AG09309 (cell line): Measurements from ENCODE around the gene RERE.

ENCODE experiments used
- DNase-seq: peaks from one replicate; pipeline ENCODE4 v3.0.0-alpha.2; 2010; ENCODE audit warnings: low read depth
- H3K4me3 ChIP-seq: 2 replicates; pipeline ENCODE4 v1.5.1; 2011; ENCODE audit warnings: mild to moderate bottlenecking, low read depth, low read length, moderate library complexity; ENCODE audit not compliant: control insufficient read depth
- CTCF ChIP-seq: IDR thresholded peaks from 2 replicates; pipeline ENCODE4 v1.5.1; 2011; ENCODE audit warnings: mild to moderate bottlenecking, low read depth, low read length, inconsistent platforms; ENCODE audit not compliant: insufficient read depth, control insufficient read depth; ENCODE audit errors: missing control alignments

RERE gene

GRCh38 chr1:8493916-8494540 is 323.4 kb downstream of the RERE start:
- no peak overlapping the region for H3K4me3 ChIP-seq
- TF ChIP-seq CTCF: no peak
- no peak for DNase-seq

GRCh38 chr1:8487249-8487648 is 330.2 kb downstream of the RERE start:
- H3K4me3 ChIP-seq: no peak overlapping the region
- no peak for DNase-seq
- TF ChIP-seq CTCF: no peak

- DNase-seq: no peak
- no peak for TF ChIP-seq CTCF
- H3K4me3 ChIP-seq: no peak overlapping the region
These were observed 331.4 kb downstream of the RERE start for GRCh38 chr1:8486047-8486446.

GRCh38 chr1:8483586-8483985 is 333.9 kb downstream of the RERE start:
- no peak overlapping the region for H3K4me3 ChIP-seq
- DNase-seq: no peak
- no peak for TF ChIP-seq CTCF

- H3K4me3 ChIP-seq: no peak overlapping the region
- no peak for TF ChIP-seq CTCF
- DNase-seq: no peak
These were observed 334.5 kb downstream of the RERE start for GRCh38 chr1:8482979-8483381.

- no peak for TF ChIP-seq CTCF
- no peak for DNase-seq
- no peak overlapping the region for H3K4me3 ChIP-seq
These were observed 335.6 kb downstream of the RERE start for GRCh38 chr1:8481650-8482380.
